Hematopoietic multipotent progenitor cell treated with erythropoietin and hydrocortisone succinate and interleukin-3 and kit ligand, for 4 days (in vitro differentiated cells): ENCODE data around the gene NTPCR.
A peak's percentile ranks its signal among the peaks of the same experiment; 100 is the strongest.

ENCODE experiments used
- DNase-seq: peaks from one replicate; pipeline ENCODE4 v3.0.0-alpha.2; 2015

The NTPCR gene

DNA sequence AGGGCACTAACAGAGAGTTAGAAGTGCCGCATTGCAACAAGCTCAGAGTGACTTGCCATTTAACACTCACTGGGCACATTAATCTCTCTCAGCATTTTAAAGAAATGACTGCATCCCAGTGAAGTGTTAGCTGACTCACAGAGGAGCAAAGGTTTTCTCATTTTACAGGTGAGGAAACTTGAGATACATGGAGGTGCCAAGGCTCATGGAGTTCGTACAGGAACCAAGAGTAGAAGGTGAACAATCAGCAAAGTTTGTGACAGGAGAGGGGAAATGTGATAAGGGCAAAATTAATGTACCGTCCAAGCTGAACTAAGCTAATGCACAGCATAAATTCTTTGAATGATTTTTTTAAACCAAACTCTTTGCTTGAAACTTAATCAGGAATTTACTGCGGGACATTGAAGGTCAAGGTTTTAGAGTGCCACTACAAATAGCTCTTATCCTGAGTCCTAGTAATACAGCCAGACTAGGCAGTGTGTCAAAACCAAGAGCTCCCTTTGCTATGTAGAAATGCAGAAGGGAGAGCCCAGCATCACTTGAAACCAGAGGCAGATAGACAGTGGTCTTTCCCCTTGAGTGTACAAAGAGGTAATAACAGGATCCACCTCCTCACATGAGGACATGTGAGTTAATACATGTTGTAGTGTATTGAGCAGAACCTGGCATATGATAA lies 22.4 kb upstream of the NTPCR start:
- DNase-seq = no peak

DNA sequence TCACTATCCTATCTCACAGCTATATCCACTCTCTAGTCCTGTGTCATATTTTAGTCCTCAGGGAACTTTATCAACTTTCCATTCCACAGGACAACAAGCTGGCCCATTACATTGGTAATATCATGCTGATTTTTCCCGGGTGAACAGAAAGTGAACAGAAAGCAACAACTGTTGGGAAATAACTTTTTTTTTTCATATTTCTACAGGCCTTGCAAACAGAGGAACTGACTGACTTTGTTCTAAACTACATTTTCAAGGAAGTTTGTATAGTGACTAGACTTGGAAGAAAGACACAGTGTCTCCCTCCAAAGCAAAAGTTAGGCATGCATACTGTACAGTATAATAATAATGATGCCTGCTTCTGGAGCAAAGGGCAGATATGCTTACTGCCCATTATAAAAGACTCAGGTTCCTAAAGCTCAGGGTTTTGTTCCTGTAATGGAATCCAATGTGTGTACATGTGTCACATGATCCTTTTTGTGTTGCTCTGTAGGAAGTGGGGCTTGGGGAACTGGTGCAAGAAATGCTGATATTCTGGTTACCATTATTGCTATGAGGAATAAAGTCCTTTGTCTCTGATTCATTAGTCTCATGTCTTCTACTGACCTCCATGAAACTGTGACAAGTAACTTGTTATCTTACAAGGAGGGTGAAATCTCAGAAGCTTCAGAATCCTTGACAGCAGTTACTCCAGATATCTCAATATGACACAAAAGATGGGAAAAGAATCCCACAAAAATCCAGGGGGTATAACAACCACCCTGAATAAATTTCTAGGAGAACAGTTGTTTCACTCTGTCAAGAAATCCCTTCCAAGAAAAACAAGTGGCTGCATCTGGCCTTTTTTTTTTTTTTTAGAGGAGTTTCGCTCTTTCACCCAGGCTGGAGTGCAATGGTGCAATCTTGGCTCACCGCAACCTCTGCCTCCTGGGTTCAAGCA lies 17.7 kb upstream of the NTPCR start:
- no peak for DNase-seq

DNA sequence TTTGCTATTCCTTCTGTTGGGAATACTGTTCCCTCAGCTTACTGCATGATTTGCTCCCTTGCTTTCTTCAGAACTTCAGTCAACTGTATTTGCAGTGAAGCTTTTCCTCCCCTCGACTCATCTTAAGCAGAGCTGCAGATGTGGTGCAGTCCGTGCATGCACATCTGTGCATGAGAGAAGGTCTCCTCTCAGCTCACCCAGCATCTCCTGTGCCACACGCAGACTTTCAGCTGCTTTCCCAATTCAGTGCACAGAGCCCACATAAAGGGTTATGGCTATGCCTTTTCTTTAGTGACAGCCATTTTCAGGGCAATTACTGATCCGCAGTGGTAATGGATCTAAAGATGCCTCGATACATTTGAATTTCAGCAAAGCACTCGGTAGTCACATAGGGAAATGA lies 13.5 kb upstream of the NTPCR start:
- DNase-seq = no peak

DNA sequence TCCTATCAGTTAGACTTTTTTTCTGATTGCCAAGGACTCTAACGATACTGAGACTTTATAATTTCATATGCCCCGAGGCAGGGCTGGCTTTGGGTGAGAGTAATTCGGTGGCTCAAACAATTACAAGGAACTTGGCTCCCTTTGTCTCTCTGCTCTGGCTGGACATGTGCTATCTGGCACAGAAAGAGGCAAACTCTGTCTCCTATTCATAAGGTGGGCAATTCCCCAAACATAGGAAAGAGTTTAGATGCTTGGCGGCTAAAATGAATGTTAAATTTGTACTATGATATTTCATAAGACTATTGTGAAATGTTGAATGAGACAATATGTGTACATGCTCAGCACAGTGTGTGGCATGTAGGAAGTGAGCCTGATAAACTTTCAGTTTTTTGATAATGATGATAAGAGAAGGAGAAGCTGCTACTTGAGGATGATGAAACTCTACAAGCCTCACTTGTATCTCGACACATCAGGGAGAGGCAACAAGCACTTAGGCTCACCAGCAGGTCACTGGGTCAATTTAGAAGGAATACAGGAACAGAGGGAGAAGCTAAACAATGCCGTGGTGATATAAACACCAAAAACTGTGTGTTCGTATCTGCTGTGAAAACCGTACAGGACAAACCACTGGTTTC lies 12.6 kb upstream of the NTPCR start:
- peak; percentile 84 for DNase-seq

DNA sequence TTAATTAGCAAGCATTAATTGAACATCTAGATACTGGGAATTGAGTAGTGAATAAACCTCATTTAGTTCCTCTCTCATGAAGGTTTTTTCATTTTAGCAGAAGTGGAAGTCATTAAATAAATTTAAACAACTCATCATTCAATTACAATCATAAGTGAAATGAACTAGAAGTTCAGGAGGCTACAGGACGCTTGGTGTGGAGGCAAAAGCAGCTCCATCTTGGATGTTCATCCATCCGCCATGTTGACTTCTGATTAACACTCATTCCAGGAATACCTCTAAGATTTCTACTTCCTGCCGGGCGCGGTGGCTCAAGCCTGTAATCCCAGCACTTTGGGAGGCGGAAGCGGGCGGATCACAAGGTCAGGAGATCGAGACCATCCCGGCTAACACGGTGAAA lies 11.5 kb upstream of the NTPCR start:
- no peak for DNase-seq

DNA sequence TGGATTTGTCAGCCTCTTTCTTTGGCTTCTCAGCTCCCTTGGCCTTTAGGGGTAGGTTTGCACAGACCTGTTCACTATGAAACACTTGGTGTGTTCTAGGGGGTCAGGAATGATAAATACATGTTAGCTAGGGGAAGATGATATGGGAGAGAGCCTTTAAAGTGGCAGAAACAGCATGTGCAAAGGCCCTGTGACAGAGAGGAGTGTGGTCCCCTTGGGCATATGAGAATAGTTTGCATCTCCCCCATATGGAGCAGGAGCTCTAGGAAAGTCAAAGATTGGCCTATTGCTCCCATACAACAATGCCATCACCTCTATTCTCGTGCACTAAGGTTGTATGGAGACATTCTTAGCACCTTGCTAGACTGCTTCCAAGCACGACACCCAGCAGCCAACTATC lies 10.7 kb upstream of the NTPCR start:
- no peak for DNase-seq

DNA sequence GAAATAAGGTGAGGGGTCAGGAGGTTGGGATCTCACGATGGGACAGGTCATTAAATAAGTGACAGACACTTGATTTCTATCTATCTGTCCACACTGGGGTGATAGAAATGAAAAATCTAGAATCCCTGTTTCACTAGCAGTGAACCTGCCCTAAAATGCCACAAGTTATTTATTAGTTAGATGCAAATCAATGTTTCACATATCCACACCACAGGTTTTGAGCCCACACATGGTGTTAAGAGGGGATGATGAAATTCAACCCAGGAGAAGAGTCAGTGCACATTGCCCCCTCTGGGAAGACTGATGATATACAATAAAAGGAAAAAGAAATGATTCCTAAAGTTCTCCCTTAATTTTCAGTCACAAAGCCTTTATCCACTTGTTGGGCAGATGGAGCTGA lies 10.1 kb upstream of the NTPCR start:
- peak; percentile 23 for DNase-seq

DNA sequence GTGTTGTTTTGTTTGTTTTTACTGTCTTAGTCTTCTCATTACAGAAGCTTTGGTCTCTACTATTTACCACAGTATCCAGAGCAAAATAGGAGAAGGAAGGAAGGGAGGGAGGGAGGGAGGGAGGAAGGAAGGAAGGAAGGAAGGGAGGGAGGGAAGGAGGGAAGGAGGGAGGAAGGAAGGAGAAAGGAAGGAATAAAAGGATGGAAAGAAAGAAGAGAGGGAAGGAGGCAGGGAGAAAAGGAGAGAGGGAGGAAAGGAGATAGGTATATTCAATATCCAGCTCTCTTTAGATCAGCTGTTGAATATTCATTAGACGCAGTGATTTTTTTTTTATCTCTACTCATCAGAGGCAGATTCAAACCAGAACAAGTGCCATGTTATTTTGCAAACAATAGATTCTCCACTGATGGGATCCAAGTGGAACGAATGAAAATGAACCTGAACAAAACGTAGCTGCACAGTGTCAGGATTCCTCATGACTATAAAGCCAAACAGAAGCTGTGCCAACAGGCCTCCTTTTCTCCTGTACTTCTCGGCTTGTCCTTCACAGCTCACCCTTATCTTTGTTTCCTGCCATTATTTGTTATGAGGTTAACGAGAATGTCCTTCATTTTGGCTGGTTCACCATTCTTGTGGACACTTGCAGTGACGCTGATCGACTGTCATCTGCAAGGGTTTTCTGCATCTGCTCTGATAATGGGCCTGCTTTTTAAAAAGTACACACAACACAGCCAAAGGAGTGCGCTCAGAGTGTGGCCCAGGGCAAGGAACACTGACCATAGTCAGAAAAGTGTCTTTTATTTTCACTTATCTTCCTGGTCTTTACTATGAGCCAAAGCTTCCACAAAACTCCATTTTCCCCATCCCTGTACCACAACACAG lies 7.8 kb upstream of the NTPCR start:
- no peak for DNase-seq

DNA sequence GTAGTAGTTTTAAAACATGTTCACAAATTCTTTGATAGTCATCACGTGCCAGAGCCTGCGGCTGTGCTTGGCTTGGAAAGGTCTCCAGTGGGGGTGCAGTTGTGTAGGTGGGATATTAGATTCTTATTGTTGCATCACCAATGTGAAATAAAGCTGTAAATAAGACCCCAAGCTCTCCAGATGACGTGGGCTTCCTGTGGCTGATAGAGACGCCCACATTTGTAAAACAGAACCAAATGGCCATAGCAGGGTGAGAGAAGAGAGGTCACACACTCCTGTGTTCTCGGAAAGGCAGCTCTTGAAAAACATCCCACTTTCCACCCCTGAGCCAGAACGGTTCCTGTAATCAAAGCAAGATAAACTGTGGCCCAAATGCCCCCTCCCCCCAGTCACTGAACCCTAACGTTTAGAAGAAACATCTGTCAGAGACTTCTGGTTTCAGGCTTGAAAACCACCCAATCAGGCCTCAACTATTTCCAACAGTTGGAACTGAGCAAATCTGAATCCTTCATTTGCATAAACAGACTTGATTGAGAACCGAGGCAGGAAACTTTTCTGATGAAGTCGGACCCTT lies 6.6 kb upstream of the NTPCR start:
- no peak for DNase-seq

DNA sequence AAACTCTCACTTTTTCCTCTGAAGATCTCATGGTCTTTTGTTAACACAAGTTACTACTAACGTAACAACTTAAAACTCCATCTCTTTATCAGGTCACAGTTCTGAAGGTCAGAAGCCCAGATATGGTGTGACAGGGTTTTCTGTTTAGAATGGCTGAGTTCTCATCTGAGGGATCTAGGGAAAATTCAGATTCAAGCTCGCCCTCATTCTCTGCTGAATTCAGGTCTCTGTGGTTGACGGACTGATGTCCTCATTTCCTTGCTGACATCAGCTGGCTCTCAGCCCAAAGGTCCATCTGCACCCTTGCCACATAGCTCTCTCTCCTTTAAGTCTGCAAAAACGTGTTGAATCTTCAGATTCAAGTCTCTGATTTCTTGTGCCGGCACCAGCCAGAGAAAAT lies 6.1 kb upstream of the NTPCR start:
- peak; percentile 74 for DNase-seq

DNA sequence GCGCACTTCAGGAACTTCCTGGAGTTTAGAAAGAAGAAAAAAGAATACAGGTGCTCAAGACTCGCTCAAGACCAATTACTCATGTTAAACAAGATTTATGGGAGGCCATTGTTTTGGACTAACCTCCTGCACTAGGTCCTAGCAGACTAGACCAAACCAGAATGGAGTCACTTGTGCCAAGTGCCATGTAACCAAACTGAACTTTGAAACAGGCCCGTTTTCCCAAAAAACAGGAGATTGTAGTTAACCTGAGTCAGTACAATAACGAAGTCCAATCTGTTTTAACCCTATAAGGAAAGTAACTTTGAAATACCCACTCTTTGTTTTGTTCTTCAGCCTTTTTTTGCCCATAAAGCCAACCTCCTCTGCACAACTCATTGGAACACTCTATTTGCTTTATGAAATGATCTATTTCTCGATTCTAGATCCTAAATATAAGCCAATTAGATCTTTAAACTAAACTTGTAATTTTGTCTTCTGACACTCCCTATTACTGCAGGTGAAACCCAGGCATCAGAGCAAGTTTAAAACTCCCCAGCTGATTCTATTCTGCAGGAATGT lies 695 bp upstream of the NTPCR start:
- DNase-seq = no peak

DNA sequence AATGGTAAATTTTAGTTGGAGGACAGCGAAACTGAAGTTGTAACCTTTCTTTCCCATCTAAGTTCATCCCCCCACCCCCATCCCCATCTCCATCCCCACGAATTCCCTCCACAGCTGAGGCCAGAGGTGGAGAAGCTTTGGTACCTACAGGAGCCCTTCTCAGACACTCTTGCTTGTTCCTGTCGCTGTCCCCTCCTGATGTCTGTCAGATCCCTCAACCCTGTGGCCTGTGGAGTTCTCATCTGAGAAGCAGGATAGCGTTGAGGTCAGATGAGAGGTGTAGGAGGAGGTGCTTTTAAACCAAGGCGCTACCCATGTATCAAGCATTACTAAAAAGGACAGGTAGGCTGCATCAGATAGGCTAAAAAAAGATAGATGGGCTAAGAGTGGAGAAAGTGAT lies 769 bp downstream of the NTPCR start:
- peak; percentile 55 for DNase-seq

DNA sequence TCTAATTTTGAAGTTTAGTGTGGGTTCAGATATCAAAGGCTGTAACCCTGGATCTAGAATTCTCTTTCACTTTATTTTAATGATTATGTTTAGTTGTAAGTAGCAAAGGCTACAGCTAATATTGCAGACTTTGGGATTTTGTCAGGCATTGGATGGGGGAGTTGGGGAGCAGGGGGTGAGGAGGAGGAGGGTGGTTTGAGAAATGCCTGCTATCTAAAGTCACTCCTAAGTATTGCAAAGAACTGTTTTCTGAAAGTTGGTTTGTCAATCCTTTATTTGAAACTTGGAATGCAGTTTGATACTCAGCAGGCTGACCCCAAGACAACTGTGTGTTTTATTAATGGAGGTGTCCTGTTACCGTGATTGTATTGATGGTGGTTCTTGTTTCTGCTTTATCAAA lies 1.2 kb downstream of the NTPCR start:
- no peak for DNase-seq

DNA sequence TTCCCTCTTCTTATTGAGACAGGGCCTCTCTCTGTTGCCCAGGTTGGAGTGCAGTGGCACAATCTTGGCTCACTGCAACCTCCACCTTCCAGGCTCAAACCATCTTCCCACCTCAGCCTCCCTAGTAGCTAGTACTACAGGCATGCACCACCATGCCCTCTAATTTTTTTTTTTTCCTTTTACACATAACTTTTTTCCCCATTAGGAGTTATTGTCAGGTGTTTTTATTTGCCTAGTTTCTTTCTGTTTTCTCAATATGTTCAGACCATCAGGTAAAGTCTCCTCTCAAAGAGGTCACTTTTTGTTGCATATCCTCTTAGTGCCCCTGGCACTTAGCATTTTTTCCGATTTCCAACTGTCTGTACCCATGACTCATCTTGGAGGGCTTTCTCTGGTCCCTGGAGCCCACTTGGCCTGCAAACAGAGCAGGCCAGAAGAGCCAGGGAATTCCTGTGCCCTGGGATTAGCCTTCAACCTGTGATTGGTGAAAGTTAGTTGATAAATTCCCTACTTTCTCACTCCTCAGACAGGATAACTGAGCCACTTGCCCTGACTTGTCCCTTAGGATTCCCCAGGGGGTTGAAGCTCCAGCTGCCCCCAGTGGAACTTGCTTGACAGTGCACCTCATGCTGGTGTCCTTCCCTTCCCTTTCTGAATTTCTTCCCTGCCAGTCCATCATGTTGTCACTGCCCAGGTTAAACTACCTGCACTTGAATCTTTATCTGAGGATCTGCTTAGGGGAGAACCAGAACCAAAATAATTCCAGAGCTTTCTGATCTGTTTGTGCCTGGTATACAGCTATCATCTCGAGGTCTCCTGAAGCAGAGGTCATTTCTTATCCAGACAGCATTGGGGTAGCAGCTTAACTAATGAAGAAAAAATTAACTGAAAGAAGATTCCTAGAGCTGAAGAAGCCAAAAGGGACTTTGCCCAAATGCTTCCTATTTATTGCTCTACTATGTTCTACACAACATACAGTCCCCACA lies 2.4 kb downstream of the NTPCR start:
- peak; percentile 73 for DNase-seq

DNA sequence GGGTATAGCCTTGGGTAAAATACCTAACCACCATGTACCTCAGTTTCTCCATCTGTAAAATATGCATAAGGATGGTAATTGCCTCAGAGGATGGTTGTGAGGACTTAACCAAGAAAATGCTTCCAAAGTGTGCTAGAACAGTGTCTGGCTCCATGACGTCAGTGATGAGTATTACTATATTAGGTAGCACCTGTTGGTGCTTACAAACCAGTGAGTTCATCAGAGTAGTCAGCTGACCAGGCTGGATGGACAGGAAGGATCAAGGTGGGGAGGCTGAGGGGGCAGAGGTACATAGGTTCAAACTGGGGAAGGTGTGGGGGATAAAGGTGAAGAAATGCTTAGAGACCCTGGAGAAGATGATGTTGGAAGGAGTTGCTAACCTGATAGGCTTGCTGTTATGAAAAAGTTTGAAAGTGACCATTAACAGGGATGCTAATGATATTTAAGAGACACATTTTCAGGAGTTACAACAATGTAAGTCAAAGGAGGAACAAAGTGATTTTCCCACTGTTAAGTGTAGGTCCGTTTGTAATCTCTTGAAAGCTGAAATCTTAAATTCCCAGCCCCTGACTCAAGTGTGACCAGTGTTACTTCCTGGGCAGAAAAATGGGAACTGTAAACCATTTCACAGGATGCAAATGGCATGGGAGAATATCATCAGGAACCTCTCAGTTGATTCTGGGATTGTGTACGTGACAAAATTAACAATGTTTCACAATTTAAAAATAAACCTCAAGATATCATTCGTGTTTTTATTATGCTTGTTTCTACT lies 4.4 kb downstream of the NTPCR start:
- DNase-seq = no peak

DNA sequence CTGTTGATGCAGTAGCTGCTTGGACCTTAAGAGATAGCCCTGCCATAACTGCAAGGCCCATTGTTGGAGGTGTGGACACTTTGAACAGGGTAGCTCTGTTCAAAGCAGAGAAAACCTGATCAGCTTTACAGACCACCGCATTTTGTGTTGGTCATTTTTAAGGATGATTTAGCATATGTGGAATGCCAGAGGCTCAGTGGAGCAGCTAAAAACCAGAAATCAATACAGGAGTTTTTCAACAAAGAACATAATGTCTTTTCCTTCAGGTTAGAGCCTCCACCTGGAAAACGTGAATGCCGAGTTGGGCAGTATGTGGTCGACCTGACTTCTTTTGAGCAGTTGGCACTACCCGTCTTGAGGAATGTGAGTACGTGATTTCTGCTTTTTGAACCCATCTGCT lies 5.7 kb downstream of the NTPCR start:
- no peak for DNase-seq

DNA sequence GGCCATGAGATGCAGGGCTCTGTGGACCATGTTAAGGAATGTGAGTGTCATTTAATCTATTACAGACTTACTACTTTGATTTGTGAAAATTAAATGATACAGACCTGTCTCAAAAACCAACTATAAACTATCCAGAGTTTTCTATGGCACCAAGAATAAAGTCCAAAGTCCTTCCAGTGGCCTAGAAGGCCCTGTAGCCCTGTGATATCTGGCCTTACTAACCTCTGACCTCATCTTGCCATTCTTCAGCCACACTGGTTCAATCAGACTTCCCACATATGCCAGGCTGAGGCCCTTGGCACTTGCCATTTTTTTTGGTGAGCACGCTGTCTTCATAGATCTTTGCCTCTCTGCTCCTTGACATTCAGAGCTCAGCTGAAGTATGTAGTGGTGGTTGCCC lies 7.7 kb downstream of the NTPCR start:
- DNase-seq = no peak

DNA sequence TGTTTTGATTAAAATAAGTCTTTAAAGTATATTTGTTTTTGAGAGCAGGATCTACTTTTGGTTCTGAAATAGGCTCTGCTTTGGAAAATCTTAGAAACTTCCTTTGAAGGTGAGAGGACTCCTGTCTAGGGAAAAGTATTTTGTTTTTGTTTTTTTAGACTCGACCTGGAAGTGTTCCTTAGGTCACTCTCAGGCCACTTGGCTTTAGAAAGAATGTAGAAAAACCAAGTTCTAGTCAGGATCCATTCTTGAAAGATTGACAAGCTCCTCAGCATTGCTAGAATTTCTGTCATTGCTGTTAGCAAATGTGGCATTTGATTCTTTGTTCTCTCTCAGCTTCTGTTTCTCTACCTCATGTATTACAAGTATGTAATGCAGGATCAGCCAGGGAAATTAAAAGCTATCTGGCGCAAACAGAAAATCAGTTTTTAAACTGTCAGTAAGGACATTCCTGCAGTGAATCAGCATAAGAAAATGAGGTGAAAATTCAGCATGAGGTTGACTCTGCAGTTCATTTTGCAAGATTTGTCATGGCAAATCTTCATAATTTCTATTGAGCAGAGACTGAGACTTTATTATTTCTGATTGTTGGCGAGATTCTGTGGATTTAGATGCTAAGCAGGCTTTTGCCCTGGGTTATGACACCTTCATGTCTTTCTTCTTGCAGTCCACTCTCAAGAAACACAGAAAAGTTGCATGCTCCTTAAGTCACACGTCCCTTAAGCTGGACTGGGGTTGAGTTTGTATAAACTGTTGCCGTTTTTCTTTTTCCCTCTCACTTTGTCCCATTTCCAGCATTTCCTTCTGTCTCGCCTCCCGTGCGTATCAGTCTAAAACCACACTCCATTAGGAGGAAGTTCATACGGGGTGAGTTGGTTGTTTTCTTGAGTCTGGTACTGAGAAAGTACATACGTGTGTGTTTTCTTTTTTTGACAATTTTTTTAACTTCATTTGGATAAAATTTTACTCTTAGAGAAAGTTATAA lies 12.6 kb downstream of the NTPCR start:
- peak; percentile 76 for DNase-seq

DNA sequence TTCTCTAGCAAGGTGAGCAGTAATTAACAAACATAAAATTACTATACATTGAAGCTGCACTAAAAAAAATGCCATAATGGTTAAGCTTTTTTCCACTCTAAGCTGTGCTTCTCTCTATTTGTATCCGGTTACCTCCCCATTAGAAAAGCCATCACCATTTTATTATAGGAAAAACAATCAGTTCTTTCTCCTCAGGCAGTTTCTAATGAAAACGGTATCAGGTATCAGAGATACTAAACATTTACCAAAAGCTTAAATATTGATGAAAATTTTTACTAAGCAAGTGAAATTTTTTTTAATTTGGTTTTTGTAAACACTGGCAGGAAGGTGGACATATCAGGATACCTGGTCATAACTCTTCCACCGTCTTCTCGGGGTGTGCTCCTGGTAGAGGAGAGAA lies 14.2 kb downstream of the NTPCR start:
- no peak for DNase-seq
